GM23248 (cell line): Measurements from ENCODE around the gene TRIM73.
"Not testable (repeated sequence)": the region's sequence is repeated elsewhere in the genome, so short reads cannot be mapped to it uniquely, and the experiment has no call there.

Experiments
- EZH2 ChIP-seq: fragments of 200-600 bp; sonication (generic); IDR thresholded peaks from 2 replicates; pipeline ENCODE4 v1.6.1; 2018; ENCODE audit warnings: antibody characterized with exemption, mild to moderate bottlenecking; ENCODE audit not compliant: insufficient read depth, poor library complexity, severe bottlenecking
- EZH2phosphoT487 ChIP-seq: fragments of 200-600 bp; sonication (generic); IDR thresholded peaks from 2 replicates; pipeline ENCODE4 v1.6.1; 2018; ENCODE audit warnings: antibody characterized with exemption, moderate library complexity, mild to moderate bottlenecking, low read depth; ENCODE audit not compliant: insufficient read depth

- TF ChIP-seq EZH2, EZH2phosphoT487: not testable (repeated sequence)
Measured at GRCh38 chr7:75397865-75398264, 2.4 kb downstream of the TRIM73 start.
